ENCODE results near the gene ZNF124.

ZNF124 gene

DNA sequence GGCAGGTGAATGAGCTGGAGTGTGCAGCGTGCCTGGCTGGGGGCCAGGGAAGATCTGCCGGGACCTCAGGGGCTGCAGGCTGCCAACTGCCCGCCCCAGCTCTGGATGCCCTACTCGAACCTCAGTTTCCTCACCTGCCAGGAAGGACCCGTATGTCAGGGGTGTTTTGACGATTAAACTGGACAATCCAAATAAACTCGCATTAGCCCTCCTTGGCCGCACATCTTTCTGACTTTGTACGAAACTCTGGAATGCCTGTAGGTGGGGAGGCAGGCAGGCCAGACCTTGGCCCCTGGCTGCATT lies 59.4 kb downstream of the ZNF124 start:
- no peak for DNase-seq (ENCODE audit: low read depth)

DNA sequence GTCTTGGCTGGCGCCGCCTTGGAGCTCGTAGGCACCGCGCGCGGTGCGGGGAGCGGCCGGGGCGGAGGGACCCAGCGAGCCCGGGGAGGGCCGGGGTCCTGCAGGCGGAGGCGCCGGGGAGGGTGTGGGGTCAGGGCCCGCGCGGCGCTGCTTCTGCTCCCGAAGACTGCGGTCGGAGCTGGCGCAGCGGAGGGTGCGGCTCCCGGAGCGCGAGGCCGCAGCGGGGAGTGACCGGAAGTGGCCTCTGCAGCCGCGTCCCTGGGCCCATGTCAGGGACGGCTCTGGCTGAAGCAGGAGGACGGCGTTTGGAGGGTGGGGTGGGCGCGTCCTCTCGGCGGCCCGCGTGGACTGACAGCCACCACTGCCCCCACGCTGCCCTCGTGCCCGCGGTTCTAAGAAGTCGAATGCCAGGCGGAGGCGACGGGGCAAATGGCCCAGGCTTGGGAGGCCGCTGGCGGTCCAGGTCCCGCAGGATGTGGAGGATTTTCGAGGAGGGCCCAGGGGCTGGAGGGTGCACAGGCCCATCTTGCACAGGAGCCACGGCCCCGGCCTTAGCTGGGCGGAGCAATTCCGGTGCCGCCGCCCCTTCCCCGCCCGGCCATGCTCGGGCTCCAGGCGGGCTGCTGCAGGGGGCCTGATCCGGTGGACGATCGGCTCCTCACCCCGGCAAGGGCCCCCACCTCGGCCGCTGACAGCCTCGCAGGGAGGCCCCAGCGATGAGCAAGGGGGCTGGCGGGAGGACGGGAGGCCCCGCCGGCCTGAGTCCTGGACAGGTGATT lies 59.9 kb downstream of the ZNF124 start:
- DNase-seq (ENCODE audit: low read depth) = no peak

DNA sequence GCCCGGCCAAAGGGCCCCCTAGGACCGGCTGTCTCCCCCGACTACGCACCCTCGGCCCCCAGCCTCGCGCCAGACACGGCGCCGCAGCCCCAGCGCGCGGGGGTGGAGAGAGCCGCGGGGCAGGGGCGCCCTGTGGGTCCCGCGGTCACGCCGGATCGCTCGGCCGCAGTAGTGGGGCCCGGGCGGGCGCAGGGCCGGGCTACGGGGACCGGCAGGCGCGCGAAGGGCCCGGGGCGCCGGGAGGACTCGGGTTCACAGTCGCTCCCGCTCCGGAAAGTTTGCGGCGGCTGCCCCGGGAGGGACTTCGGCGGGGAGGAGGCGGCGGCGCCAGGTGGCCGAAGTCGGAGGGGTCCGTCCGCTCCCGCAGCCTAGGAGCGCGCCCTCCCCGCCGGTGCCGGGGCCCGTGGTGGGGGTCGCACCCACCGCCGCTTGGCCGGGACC lies 60.5 kb downstream of the ZNF124 start:
- DNase-seq (ENCODE audit: low read depth) = no peak

DNA sequence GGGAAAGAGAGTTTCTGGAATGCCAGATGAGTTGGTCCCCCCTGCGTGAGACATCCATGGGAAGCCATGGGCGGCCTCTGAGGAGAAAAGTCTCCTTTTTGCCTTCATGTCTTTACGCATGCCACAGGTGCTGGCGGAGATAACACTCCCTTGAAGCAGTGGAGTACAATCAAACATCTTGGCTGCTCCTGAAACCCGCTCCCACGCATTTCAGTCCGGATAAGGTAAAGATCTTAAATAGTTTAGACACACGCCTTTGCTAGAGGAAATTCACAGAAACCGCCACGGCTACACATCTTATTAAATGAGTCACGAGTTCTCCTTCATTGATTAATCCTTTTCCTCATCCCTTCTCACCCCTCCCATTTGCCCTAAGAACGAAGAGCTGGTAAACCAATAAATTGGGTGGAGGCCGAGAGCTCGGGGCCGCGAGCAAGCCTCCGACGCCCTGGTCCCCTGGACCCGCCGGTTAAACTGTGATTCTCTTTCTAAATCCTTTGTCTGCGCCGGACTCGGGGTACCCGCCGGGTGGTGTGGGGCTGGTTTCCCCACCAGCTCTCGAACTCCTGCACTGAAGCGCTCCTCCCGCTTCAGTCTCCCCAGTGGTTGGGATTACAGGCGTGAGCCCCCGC lies 61.1 kb downstream of the ZNF124 start:
- no peak for DNase-seq (ENCODE audit: low read depth)

DNA sequence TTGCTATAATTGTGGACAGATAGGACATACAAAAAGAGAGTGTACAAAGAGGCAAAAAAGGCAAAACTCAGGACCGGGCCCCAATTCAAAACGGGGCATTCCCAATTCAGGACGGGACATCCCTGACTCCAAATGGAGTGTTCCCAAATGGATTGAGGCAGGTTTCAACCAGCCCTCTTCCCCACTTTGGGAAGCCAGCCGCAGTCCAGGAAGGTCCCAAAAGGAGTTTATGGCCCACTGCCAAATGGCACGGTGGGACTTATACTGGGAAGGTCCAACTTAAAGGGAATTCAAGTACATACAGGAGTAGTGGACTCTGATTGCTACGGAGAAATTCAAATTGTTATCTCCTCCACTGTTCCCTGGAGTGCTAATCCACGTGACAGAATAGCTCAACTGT lies 64.1 kb downstream of the ZNF124 start:
- no peak for DNase-seq (ENCODE audit: low read depth)

DNA sequence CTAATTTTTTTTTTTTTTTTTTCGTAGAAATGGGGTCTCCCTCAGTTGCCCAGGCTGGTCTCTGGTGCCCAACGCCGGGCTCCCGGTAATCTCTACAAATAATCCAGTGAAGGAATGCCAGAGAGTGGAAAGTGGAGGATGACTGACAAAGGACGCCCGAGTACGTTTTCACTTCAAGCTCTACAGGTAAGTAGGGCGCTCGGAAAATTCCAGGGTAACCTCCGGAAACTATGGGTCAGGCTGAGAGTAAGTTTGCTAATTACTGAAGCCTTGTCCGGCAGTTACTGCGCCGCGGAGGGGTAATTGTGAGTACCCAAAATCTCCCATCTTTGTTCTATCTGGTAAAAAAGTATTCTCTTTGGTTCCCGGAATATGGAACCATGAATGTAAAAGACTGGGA lies 65.9 kb downstream of the ZNF124 start:
- no peak for DNase-seq (ENCODE audit: low read depth)
